Psoas muscle (tissue), 8 donors: ENCODE data around the gene ZNF101. TPM values are rescaled to one million over a fixed set of nuclear protein-coding genes. Genes with fewer than 3 reads are reported as not detected.

Experiments used
- ATAC-seq, 4 donors: fragments of 200-7000 bp; cut with Tn5 transposase; one replicate each; pipeline ENCODE4 v1.9.1; 2020; ENCODE audit warnings: moderate library complexity in 3 of 4, mild to moderate bottlenecking in 2 of 4
- DNase-seq, 2 donors: peaks; one replicate each; pipeline ENCODE4 v3.0.0-alpha.2; 2020
- H3K27ac ChIP-seq: fragments of 200-600 bp; one replicate; pipeline ENCODE4 v1.8.0; 2022
- H3K27me3 ChIP-seq, 3 donors: fragments of 200-600 bp in 1 of 3; one replicate each; pipeline versions ENCODE4 v1.6.1 to v1.8.0; 2013 to 2022; ENCODE audit warnings: low read length in 2 of 3, mild to moderate bottlenecking in 2 of 3, moderate library complexity in 1 of 3; ENCODE audit not compliant: insufficient read depth in 3 of 3
- H3K36me3 ChIP-seq, 2 donors: fragments of 200-600 bp in 1 of 2; one replicate each; pipeline versions ENCODE4 v1.6.1 to v1.8.0; 2013 to 2022; ENCODE audit warnings: low read depth in 1 of 2, mild to moderate bottlenecking in 1 of 2, moderate library complexity in 1 of 2; ENCODE audit not compliant: insufficient read depth in 1 of 2
- H3K4me1 ChIP-seq: fragments of 200-600 bp; one replicate; pipeline ENCODE4 v1.8.0; 2022
- H3K4me3 ChIP-seq: fragments of 200-600 bp; one replicate; pipeline ENCODE4 v1.8.0; 2022; ENCODE audit warnings: mild to moderate bottlenecking
- H3K9me3 ChIP-seq: fragments of 200-600 bp; one replicate; pipeline ENCODE4 v1.8.0; 2022
- CTCF ChIP-seq: fragments of 200-600 bp; IDR thresholded peaks from one replicate; pipeline ENCODE4 v1.8.0; 2022; ENCODE audit warnings: antibody characterized with exemption
- WGBS, 3 donors: extraction: QIAGEN DNeasy Blood & Tissue Kit; methylation state at CpG; one replicate each; pipeline versions ENCODE4 v1.1.6 to v1.1.7; 2013; 5-methylcytosine and 5-hydroxymethylcytosine counted together
- intact Hi-C, 2 donors: fragments of 100-400 bp; cut with DNase I; formaldehyde crosslinking; loops; one replicate each; pipeline versions ENCODE4 v1.11.0 to v1.14.2; 2022
- polyA plus RNA-seq, 3 donors: library from polyadenylated mRNA; stranded (reverse); fragments of 200-250 nt; gene quantifications; one replicate each; pipeline ENCODE4 v1.2.3, GENCODE V29; 2013
- total RNA-seq, 4 donors: library from RNA; stranded (reverse); fragmentation: NEBNext Ultra II Directional in 2 of 4; extraction: Animal tissue kit (Norgen Biotek cat#: 25700) in 2 of 4; gene quantifications; one replicate each; pipeline versions ENCODE4 v1.2.1 to v1.2.4, GENCODE V29; 2021 to 2023
- donor health status: healthy with polysubstance abuse.
- donor health status: DM: no; HTN: no; CAD: no; lungs with moderate emphysema.
- donor health status: Bipolar disorder and iron deficiency.
- donor health status: healthy.
- donor health status: DM: yes; HTN: yes; CAD: no.
- donor health status: DM: no; HTN: no; CAD: no.
- donor health status: DM: no; HTN: no; CAD: no.
- donor health status: DM: yes; HTN: yes; CAD: no.

Gene ZNF101
- total and polyA plus RNA-seq, 7 donors: 1.5 to 3.8 (median 2.1) TPM

GRCh38 chr19:19710506-19710905, 41.9 kb downstream of the ZNF101 start:
- Histone ChIP-seq H3K9me3 (peaks cover 91% of the 10 kb centered on the region), H3K27me3 (no peaks in the 10 kb centered on the region), H3K4me3 (no peak overlapping the region), H3K36me3 (peaks cover 31 to 35% of the 10 kb centered on the region in 2 donors), H3K4me1 (no peaks in the 10 kb centered on the region), H3K27ac (no peak overlapping the region)
- no peak for TF ChIP-seq CTCF
- no peak for ATAC-seq
- 92 to 100% (median 98%) methylated on average over 2 of the region's 2 CpGs for WGBS, 3 donors
- intact Hi-C loops: no loop called here
- DNase-seq: no peak

GRCh38 chr19:19711306-19711933, 42.8 kb downstream of the ZNF101 start:
- Histone ChIP-seq H3K27ac (no peak overlapping the region), H3K9me3 (peaks cover 96% of the 10 kb centered on the region), H3K4me3 (no peak overlapping the region), H3K27me3 (no peaks in the 10 kb centered on the region), H3K36me3 (peaks cover 31 to 35% of the 10 kb centered on the region in 2 donors), H3K4me1 (no peaks in the 10 kb centered on the region)
- DNase-seq: no peak
- WGBS, 3 donors: 98% methylated on average over 14 of the region's 14 CpGs
- intact Hi-C loops: no loop called here
- ATAC-seq: no peak
- no peak for TF ChIP-seq CTCF

GRCh38 chr19:19711934-19712828, 43.5 kb downstream of the ZNF101 start:
- DNase-seq (no peak), ATAC-seq (no peak)
- H3K4me3 ChIP-seq: no peak overlapping the region
- H3K9me3 ChIP-seq: peaks cover 100% of the 10 kb centered on the region
- WGBS, 3 donors: 98 to 99% (median 99%) methylated on average over 10 of the region's 10 CpGs
- no peak for TF ChIP-seq CTCF
- no peak overlapping the region for H3K27ac ChIP-seq
- intact Hi-C loops: no loop called here
- H3K36me3 ChIP-seq: peaks cover 35 to 36% of the 10 kb centered on the region in 2 donors
- no peaks in the 10 kb centered on the region for H3K4me1 ChIP-seq
- H3K27me3 ChIP-seq: no peaks in the 10 kb centered on the region

- Histone ChIP-seq H3K9me3 (peaks cover 79% of the 10 kb centered on the region), H3K27me3 (no peaks in the 10 kb centered on the region), H3K27ac (no peak overlapping the region), H3K4me1 (no peaks in the 10 kb centered on the region), H3K36me3 (peaks cover 0 to 5% of the 10 kb centered on the region in 2 donors), H3K4me3 (no peak overlapping the region)
- DNase-seq (no peak), ATAC-seq (no peak)
- 96 to 98% (median 97%) methylated on average over 2 of the region's 2 CpGs for WGBS, 3 donors
- intact Hi-C loops: no loop called here
- no peak for TF ChIP-seq CTCF
These were observed 51.2 kb downstream of the ZNF101 start for GRCh38 chr19:19719798-19720197.
